GM18502 (cell line): Measurements from ENCODE around the gene THBD.

ENCODE experiments used
- ATAC-seq: cut with Tn5 transposase; IDR thresholded peaks from one replicate; pipeline ENCODE4 v1.9.1; 2021; ENCODE audit warnings: mild to moderate bottlenecking; ENCODE audit not compliant: unreplicated experiment, poor library complexity

THBD gene

GRCh38 chr20:23063581-23063980 lies 14.1 kb upstream of the THBD start:
- ATAC-seq: no peak

DNA sequence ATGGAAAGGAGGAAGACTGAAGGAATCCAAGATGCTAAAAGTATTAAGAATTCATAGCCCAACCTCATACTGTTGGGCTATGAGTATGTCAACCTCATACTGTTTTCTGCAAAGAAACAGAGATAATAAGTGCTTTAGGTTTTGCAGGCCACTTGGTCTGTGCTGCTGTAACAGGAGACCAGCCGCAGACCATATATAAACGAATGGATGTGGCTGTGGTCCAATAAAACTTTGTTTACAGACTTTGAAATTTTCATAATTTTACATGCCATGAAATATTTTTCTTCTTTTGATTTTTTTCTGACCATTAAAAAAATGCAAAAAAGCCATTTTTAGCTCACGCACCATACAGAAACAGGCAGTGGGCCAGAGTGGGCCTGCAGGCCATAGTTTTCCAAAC lies 13.7 kb upstream of the THBD start:
- no peak for ATAC-seq

GRCh38 chr20:23062632-23063031 lies 13.2 kb upstream of the THBD start:
- no peak for ATAC-seq

DNA sequence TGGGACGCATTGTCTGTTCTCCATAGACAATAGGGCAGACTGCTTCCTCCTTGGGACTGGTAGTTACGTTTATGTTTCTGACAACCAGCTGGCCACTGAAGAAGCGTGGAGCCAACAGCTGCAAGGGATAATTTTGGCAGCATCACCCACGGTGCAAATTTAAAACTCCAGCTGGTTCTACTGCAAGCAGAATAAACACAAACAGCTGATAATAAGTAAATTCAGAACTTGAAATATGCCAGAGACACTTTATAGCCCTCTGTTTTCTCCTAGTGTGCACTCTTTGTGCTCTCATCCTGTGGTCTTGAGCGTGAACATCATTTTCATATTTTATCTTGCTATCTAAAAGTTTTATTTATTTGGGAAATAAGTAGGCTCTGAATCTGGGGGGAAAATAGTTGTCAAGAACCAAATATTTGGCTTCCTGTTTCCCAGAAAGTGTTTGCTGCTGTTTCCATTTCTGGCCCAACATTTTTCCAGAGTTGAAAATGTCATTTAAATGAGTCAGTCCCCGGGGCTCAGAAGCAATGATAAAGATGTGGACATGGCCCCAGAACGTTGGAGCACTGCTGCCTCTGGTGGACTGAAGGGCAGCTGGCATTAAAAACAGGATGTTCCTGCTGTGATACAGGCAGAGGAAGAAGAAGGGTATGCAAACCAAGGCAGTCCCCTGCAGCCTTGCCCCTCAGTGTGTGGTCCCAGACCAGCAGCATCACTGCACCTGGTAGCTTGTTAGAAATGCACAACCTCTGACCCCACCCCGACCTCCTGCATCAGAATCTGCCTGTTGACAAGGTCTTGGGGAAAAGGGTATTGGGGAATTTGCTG lies 12.5 kb upstream of the THBD start:
- no peak for ATAC-seq

GRCh38 chr20:23061262-23061661 lies 11.8 kb upstream of the THBD start:
- ATAC-seq: no peak

- ATAC-seq: no peak
These were observed 11.2 kb upstream of the THBD start for GRCh38 chr20:23060629-23061028.

DNA sequence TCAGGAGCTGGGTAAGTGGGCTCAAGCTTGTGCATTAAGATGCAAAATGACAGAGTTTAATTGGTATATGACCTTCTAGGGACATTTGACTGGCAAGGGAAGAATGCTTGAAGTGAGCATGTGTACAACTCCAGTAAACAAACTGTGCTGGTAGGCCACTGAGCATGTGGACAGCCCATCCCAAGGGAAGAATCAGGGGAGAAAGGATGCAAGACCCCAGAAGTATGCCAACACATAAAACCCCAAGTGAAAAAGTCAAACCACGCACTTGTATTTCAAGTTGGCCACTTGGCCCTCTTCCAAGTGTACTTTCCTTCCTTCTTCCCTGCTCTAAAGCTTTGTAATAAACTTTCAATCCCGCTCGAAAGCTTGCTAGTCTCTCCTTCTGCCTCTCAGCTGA lies 10.4 kb upstream of the THBD start:
- ATAC-seq: no peak

- no peak for ATAC-seq
These were observed 9.5 kb upstream of the THBD start for GRCh38 chr20:23059001-23059400.

- ATAC-seq: no peak
These were observed 8.8 kb upstream of the THBD start for GRCh38 chr20:23058240-23058639.

- no peak for ATAC-seq
These were observed 3.4 kb upstream of the THBD start for GRCh38 chr20:23052904-23053303.

DNA sequence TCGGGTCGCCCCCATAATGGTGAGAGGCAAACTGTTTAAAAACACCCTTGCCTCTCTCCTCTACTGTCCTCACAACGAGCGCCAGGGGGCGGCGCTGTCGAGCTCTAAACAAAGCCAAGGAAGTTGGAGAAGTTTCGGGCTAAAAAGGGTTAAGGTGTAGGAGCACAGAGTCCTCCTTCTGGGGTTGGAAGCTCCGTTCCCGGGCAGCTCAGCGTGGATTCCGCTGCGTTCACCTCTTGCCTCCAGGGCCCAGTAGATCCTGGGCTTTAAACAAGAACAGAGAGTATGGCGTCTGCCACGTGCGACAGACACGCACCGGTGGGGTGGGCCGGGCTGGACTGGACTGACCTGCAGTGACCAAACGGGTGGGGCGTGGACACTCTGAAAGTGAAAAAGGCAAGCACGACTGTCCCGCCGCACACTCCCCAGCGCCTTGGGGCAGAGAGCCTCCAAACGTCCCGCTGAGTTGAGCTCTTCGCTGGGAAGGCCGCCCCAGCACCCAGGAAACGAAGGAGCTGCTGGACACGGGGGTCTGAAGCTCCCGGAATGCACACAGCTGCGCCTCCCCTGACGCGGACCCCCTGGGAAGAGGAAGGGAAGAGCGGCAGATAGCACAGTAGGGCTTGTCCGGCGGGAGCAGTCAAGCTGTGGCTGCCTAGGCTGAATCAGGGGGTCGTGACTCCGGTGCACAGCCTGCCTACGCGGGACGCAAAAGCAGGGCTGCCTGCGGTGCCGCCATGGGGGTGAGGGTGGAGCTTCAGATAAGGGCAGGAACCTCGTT lies 1.6 kb upstream of the THBD start:
- no peak for ATAC-seq

DNA sequence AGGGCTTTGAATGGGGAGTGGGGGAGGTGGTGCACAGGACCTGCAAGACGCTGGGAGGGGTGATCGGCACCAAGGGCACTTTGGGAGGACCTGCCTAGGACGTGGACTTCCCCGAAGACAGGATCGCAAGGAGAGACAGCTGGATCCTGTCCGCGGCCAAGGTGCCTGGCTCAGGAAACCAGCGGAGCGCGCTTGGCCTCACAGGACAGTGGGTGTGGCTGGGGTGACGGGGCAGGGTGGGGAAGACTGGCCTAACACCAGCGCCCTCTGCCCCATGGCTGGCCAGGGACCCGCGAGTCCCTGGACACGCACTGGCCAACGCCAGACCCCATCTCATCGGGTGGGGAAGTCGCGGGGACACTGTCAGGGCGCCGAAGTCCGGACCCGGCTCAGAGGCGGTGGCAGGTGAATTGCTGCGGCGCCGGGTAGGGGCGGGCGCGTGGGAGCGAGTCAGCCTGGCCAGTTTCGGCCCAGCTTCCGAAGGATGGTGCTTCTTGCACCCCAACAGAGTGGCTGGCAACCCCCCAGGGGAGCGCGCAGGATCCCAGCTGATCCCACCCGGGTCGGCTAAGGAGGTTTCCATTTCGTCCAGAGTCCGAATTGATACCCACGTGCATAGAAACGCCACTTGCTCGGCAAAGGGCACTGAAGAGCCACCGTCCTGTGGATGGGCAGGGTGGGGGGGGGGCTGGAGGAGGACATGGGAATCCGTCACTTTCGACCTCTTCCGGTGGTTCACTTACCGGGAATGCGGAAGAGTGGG lies 785 bp upstream of the THBD start:
- ATAC-seq: no peak

GRCh38 chr20:23048283-23049200 lies 930 bp downstream of the THBD start:
- no peak for ATAC-seq

DNA sequence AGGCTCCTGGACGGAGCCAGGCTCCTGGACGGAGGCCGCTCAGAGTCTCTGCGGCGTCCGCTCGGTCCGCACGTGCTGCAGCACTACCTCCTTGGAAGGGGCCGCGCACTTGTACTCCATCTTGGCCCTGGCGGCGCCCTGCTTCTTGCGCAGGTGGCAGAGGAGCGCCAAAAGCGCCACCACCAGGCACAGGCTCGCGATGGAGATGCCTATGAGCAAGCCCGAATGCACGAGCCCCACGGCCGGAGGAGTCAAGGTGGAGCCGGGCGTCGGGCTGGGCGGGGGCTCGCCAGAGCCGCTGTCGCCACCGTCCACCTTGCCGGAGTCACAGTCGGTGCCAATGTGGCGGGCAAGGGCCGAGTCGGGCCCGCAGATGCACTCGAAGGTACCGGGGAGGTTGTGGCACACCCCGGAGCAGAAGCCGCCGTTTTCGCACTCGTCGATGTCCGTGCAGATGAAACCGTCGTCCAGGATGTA lies 1.7 kb downstream of the THBD start:
- no peak for ATAC-seq

- ATAC-seq: no peak
These were observed 2.3 kb downstream of the THBD start for GRCh38 chr20:23047001-23047737.

GRCh38 chr20:23046431-23046830 lies 3.0 kb downstream of the THBD start:
- ATAC-seq: no peak

GRCh38 chr20:23043376-23043775 lies 6.1 kb downstream of the THBD start:
- no peak for ATAC-seq

DNA sequence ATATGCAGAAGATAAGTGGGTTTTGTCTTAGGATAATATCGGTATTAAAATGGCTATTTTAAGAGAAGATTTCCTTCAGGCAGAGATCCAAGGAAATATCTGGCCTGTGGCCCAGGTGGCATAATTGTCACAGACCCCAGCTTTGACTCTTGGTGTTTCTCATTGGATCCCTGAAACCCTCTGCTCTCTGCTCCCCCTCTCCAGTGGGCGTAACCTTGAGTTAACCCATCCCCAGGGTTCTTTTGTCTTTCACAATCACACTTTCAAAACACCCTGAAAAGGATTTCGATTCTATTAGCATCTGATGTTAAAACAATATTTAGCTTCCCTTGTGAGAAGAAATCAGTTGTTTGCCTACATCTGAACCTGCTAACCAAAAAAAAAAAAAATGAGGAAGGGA lies 7.2 kb downstream of the THBD start:
- ATAC-seq: no peak

GRCh38 chr20:23039885-23040508 lies 9.5 kb downstream of the THBD start:
- no peak for ATAC-seq
